Measurements from ENCODE around the gene NR2C1.

Gene NR2C1

DNA sequence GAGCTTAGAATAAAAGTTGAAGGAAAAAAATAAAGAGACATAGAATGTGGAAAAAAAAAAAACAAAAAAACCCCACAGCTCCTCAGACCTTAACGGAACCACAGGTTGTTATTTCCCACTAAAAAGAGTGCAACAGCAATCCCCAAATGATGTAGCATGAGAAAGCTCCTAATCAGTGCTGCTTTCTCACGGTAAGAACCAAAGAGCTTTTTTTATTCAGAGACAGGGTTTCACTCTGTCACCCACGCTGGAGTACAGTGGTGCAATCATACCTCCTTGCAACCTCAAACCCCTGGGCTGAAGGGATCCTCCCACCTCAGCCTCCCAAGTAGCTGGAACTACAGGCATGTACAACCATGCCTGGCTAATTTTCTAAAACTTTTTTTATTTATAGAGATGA, 83.2 kb downstream of the NR2C1 start:
- TF ChIP-seq ZBTB7A (IDR thresholded peaks at IDR 0.05; ENCODE audit: low read depth) (no peak), FOXM1 (IDR thresholded peaks at IDR 0.05; ENCODE audit: borderline replicate concordance, low read depth) (no peak), CREB1 (IDR thresholded peaks at IDR 0.05; ENCODE audit: low read depth) (no peak), TEAD4 (IDR thresholded peaks at IDR 0.05) (no peak), TCF12 (IDR thresholded peaks at IDR 0.05; ENCODE audit: low read depth) (no peak), EP300 (IDR thresholded peaks at IDR 0.05; ENCODE audit: borderline replicate concordance) (no peak), RAD21 (IDR thresholded peaks at IDR 0.05; ENCODE audit: low read depth) (no peak), EGR1 (IDR thresholded peaks at IDR 0.05) (no peak), CEBPB (IDR thresholded peaks at IDR 0.05) (no peak), TAF1 (IDR thresholded peaks at IDR 0.05; ENCODE audit: low read depth) (no peak), NFIC (IDR thresholded peaks at IDR 0.05) (no peak)
- TF ChIP-seq, protein P1, sequence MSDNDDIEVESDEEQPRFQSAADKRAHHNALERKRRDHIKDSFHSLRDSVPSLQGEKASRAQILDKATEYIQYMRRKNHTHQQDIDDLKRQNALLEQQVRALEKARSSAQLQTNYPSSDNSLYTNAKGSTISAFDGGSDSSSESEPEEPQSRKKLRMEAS (IDR thresholded peaks at IDR 0.05): no peak
- TF ChIP-seq, protein P2, sequence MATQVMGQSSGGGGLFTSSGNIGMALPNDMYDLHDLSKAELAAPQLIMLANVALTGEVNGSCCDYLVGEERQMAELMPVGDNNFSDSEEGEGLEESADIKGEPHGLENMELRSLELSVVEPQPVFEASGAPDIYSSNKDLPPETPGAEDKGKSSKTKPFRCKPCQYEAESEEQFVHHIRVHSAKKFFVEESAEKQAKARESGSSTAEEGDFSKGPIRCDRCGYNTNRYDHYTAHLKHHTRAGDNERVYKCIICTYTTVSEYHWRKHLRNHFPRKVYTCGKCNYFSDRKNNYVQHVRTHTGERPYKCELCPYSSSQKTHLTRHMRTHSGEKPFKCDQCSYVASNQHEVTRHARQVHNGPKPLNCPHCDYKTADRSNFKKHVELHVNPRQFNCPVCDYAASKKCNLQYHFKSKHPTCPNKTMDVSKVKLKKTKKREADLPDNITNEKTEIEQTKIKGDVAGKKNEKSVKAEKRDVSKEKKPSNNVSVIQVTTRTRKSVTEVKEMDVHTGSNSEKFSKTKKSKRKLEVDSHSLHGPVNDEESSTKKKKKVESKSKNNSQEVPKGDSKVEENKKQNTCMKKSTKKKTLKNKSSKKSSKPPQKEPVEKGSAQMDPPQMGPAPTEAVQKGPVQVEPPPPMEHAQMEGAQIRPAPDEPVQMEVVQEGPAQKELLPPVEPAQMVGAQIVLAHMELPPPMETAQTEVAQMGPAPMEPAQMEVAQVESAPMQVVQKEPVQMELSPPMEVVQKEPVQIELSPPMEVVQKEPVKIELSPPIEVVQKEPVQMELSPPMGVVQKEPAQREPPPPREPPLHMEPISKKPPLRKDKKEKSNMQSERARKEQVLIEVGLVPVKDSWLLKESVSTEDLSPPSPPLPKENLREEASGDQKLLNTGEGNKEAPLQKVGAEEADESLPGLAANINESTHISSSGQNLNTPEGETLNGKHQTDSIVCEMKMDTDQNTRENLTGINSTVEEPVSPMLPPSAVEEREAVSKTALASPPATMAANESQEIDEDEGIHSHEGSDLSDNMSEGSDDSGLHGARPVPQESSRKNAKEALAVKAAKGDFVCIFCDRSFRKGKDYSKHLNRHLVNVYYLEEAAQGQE (IDR thresholded peaks at IDR 0.05; ENCODE audit: low read depth): no peak
- TF ChIP-seq, protein P3, sequence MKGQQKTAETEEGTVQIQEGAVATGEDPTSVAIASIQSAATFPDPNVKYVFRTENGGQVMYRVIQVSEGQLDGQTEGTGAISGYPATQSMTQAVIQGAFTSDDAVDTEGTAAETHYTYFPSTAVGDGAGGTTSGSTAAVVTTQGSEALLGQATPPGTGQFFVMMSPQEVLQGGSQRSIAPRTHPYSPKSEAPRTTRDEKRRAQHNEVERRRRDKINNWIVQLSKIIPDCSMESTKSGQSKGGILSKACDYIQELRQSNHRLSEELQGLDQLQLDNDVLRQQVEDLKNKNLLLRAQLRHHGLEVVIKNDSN (IDR thresholded peaks at IDR 0.05): no peak

DNA sequence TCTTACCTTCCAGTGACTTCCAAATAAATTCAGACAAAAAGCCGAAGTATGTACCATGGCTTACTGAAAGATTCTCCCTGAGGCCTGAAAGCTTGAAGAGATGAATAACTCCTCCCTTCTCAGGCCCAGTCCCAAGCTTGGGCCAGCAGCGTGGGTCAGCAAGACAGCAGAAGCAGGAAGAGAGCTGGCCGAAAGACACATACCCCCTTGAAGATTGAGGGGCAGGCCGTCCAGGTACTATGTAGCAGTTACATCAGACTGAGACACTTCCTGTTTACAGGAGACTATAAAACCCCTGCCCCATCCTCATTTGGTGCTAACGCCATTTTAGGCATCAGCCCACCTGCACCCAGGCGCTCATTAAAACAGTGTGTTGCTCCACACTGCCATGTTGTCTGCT, 84.9 kb downstream of the NR2C1 start:
- TF ChIP-seq CEBPB (IDR thresholded peaks at IDR 0.05) (no peak), CREB1 (IDR thresholded peaks at IDR 0.05; ENCODE audit: low read depth) (no peak), ZBTB7A (IDR thresholded peaks at IDR 0.05; ENCODE audit: low read depth) (no peak), TCF12 (IDR thresholded peaks at IDR 0.05; ENCODE audit: low read depth) (no peak), TAF1 (IDR thresholded peaks at IDR 0.05; ENCODE audit: low read depth) (no peak), YY1 (IDR thresholded peaks at IDR 0.05; ENCODE audit: low read depth) (no peak), NFIC (IDR thresholded peaks at IDR 0.05) (no peak), RAD21 (IDR thresholded peaks at IDR 0.05; ENCODE audit: low read depth) (no peak), EGR1 (IDR thresholded peaks at IDR 0.05) (no peak)
- TF ChIP-seq, protein P1 (IDR thresholded peaks at IDR 0.05): no peak
- TF ChIP-seq, protein P2 (IDR thresholded peaks at IDR 0.05; ENCODE audit: low read depth): no peak
- TF ChIP-seq, protein P3 (IDR thresholded peaks at IDR 0.05): no peak

DNA sequence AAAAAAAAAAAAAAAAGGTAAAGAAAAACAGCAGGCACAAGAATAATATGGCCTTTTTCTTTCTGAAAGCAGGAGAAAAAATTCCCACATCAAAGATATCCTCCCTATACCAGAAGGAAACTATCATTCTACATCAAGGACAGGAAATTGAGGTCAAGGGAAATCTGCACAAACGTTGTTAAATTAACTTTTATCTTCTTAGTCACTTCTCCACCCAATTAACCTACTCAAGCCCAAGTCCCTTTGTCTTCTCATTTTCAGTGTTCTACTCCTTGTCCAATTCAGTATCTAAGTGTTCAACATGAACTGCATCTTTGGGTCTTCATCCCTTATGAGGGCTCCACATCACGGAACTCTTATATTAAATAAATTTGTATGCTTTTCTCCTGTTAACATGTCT, 85.6 kb downstream of the NR2C1 start:
- TF ChIP-seq TAF1 (IDR thresholded peaks at IDR 0.05; ENCODE audit: low read depth): no peak
- no peak for TF ChIP-seq FOXM1 (IDR thresholded peaks at IDR 0.05; ENCODE audit: borderline replicate concordance, low read depth)

DNA sequence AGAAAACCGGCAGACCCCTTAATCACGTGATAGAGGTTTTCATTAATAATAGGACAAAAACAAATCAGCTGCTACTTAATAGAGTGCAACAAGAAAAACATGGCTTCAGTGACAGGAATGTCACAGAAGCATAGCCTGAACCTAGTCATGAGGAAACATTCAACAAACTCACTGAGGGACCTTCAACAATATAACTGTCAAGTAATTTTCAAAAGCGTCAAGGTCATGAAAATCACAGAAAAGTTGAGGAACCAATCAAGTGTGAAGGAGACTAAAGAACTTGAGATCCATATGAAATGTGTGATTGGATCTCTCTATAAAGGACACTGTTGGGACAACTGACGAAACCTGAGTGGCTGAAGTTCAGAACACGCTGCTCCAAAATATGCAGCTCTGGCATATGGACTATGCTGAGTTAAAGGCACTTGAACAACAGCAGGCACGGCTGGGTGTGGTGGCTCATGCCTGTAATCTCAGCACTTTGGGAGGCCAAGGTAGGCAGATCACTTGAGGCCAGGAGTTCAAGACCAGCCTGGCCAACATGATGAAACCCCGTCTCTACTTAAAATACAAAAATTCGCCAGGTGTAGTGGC, 86.2 kb downstream of the NR2C1 start:
- TF ChIP-seq EP300 (IDR thresholded peaks at IDR 0.05; ENCODE audit: borderline replicate concordance): no peak
- no peak for TF ChIP-seq EGR1 (IDR thresholded peaks at IDR 0.05)
- TF ChIP-seq YY1 (IDR thresholded peaks at IDR 0.05; ENCODE audit: low read depth): no peak
- no peak for TF ChIP-seq TEAD4 (IDR thresholded peaks at IDR 0.05)
- TF ChIP-seq TCF12 (IDR thresholded peaks at IDR 0.05; ENCODE audit: low read depth): no peak
- TF ChIP-seq, protein P2 (IDR thresholded peaks at IDR 0.05; ENCODE audit: low read depth): no peak
- TF ChIP-seq FOXM1 (IDR thresholded peaks at IDR 0.05; ENCODE audit: borderline replicate concordance, low read depth): no peak
- TF ChIP-seq, protein P3 (IDR thresholded peaks at IDR 0.05): no peak

Measured in Ishikawa (cell line).